Loucy (cell line): ENCODE measurements around the gene PDE4D.

ENCODE experiments used
- CTCF ChIP-seq: fragments of 200-600 bp; sonication (generic); conservative IDR thresholded peaks from 2 replicates; pipeline ENCODE4 v1.5.1; 2014; ENCODE audit warnings: mild to moderate bottlenecking, antibody characterized with exemption, low read length
- EZH2phosphoT487 ChIP-seq: fragments of 200-600 bp; IDR thresholded peaks from 2 replicates; pipeline ENCODE4 v1.6.1; 2018; ENCODE audit warnings: antibody characterized with exemption, mild to moderate bottlenecking, moderate library complexity, borderline replicate concordance

- TF ChIP-seq CTCF (no peak), EZH2phosphoT487 (no peak)
Observed at GRCh38 chr5:59003641-59004040, 889.9 kb downstream of the PDE4D start.
